ENCODE measurements around the gene PDE3B. TPM values are rescaled to one million over a fixed set of nuclear protein-coding genes. Genes with fewer than 3 reads are reported as not detected.

PDE3B gene
- total RNA-seq, 1 donor from 2014 or later, result 4.0 TPM

- no peak for DNase-seq (ENCODE audit: low spot score)
- Mint-ChIP-seq H3K4me3 (ENCODE audit: unreplicated experiment) (no peak overlapping the region), H3K4me1 (ENCODE audit: unreplicated experiment) (peaks cover 4% of the 10 kb centered on the region), H3K9me3 (ENCODE audit: unreplicated experiment) (no peaks in the 10 kb centered on the region), H3K36me3 (ENCODE audit: low read depth, unreplicated experiment) (peaks cover 6% of the 10 kb centered on the region), H3K27me3 (ENCODE audit: unreplicated experiment) (peaks cover 5% of the 10 kb centered on the region), H3K27ac (ENCODE audit: unreplicated experiment) (no peak overlapping the region)
- no peak for TF ChIP-seq CTCF (IDR thresholded peaks at IDR 0.05; ENCODE audit: unreplicated experiment)
Observed at GRCh38 chr11:14637868-14638409, 5.7 kb upstream of the PDE3B start.

GRCh38 chr11:14638561-14638960, 5.0 kb upstream of the PDE3B start:
- DNase-seq (ENCODE audit: low spot score), result no peak
- H3K27me3 Mint-ChIP-seq (ENCODE audit: unreplicated experiment), result peaks cover 7% of the 10 kb centered on the region
- no peak overlapping the region for H3K4me3 Mint-ChIP-seq (ENCODE audit: unreplicated experiment)
- peaks cover 6% of the 10 kb centered on the region for H3K36me3 Mint-ChIP-seq (ENCODE audit: low read depth, unreplicated experiment)
- H3K27ac Mint-ChIP-seq (ENCODE audit: unreplicated experiment), result no peak overlapping the region
- H3K9me3 Mint-ChIP-seq (ENCODE audit: unreplicated experiment), result no peaks in the 10 kb centered on the region
- TF ChIP-seq CTCF (IDR thresholded peaks at IDR 0.05; ENCODE audit: unreplicated experiment), result no peak
- peaks cover 4% of the 10 kb centered on the region for H3K4me1 Mint-ChIP-seq (ENCODE audit: unreplicated experiment)

- TF ChIP-seq CTCF (IDR thresholded peaks at IDR 0.05; ENCODE audit: unreplicated experiment), result no peak
- Mint-ChIP-seq H3K4me1 (ENCODE audit: unreplicated experiment) (no peaks in the 10 kb centered on the region), H3K9me3 (ENCODE audit: unreplicated experiment) (no peaks in the 10 kb centered on the region), H3K4me3 (ENCODE audit: unreplicated experiment) (no peak overlapping the region), H3K27ac (ENCODE audit: unreplicated experiment) (no peak overlapping the region), H3K27me3 (ENCODE audit: unreplicated experiment) (peaks cover 6% of the 10 kb centered on the region), H3K36me3 (ENCODE audit: low read depth, unreplicated experiment) (no peaks in the 10 kb centered on the region)
- DNase-seq (ENCODE audit: low spot score), result no peak
Observed at GRCh38 chr11:14641801-14642200, 1.8 kb upstream of the PDE3B start.

- no peaks in the 10 kb centered on the region for H3K36me3 Mint-ChIP-seq (ENCODE audit: low read depth, unreplicated experiment)
- no peak for DNase-seq (ENCODE audit: low spot score)
- no peaks in the 10 kb centered on the region for H3K9me3 Mint-ChIP-seq (ENCODE audit: unreplicated experiment)
- peak overlapping the region; percentile 79 for H3K4me3 Mint-ChIP-seq (ENCODE audit: unreplicated experiment)
- no peaks in the 10 kb centered on the region for H3K4me1 Mint-ChIP-seq (ENCODE audit: unreplicated experiment)
- peaks cover 6% of the 10 kb centered on the region for H3K27me3 Mint-ChIP-seq (ENCODE audit: unreplicated experiment)
- TF ChIP-seq CTCF (IDR thresholded peaks at IDR 0.05; ENCODE audit: unreplicated experiment), result no peak
- no peak overlapping the region for H3K27ac Mint-ChIP-seq (ENCODE audit: unreplicated experiment)
Observed at GRCh38 chr11:14642453-14642852, 1.2 kb upstream of the PDE3B start.

- Mint-ChIP-seq H3K4me3 (ENCODE audit: unreplicated experiment) (peak overlapping the region; percentile 79), H3K9me3 (ENCODE audit: unreplicated experiment) (no peaks in the 10 kb centered on the region), H3K27ac (ENCODE audit: unreplicated experiment) (no peak overlapping the region), H3K36me3 (ENCODE audit: low read depth, unreplicated experiment) (no peaks in the 10 kb centered on the region), H3K27me3 (ENCODE audit: unreplicated experiment) (peaks cover 6% of the 10 kb centered on the region), H3K4me1 (ENCODE audit: unreplicated experiment) (no peaks in the 10 kb centered on the region)
- no peak for DNase-seq (ENCODE audit: low spot score)
- TF ChIP-seq CTCF (IDR thresholded peaks at IDR 0.05; ENCODE audit: unreplicated experiment), result no peak
Observed at GRCh38 chr11:14642873-14643696, 519 bp upstream of the PDE3B start.
